Endodermal cell (in vitro differentiated cells): ENCODE data around the gene CABP5. TPM values are rescaled to one million over a fixed set of nuclear protein-coding genes. Genes with fewer than 3 reads are reported as not detected.

ENCODE experiments used
- DNase-seq: peaks from one replicate; pipeline ENCODE4 v3.0.0-alpha.2; 2017
- H3K27ac ChIP-seq: 2 replicates; pipeline ENCODE4 v1.5.1; 2013; ENCODE audit warnings: mild to moderate bottlenecking, low read depth, low read length, moderate library complexity
- H3K27me3 ChIP-seq: 2 replicates; pipeline ENCODE4 v1.6.1; 2013; ENCODE audit warnings: mild to moderate bottlenecking, low read length, moderate library complexity; ENCODE audit not compliant: insufficient read depth, control insufficient read depth, poor library complexity, severe bottlenecking
- H3K36me3 ChIP-seq: 2 replicates; pipeline ENCODE4 v1.7.0; 2013; ENCODE audit warnings: mild to moderate bottlenecking, low read length, moderate library complexity; ENCODE audit not compliant: control insufficient read depth, insufficient read depth
- H3K4me1 ChIP-seq: one replicate; pipeline ENCODE4 v1.7.0; 2013; ENCODE audit warnings: low read length; ENCODE audit not compliant: control insufficient read depth, insufficient read depth
- H3K4me3 ChIP-seq: 2 replicates; pipeline ENCODE4 v1.5.1; 2013; ENCODE audit warnings: mild to moderate bottlenecking, low read length, moderate library complexity
- H3K9ac ChIP-seq: 2 replicates; pipeline ENCODE4 v1.6.1; 2013; ENCODE audit warnings: mild to moderate bottlenecking, low read length, moderate library complexity; ENCODE audit not compliant: poor library complexity, severe bottlenecking; ENCODE audit errors: extremely low read depth
- H3K9me3 ChIP-seq: 2 replicates; pipeline ENCODE4 v1.6.1; 2013; ENCODE audit warnings: mild to moderate bottlenecking, low read length, moderate library complexity; ENCODE audit not compliant: control insufficient read depth
- H3K27ac Mint-ChIP-seq: 2 replicates; pipeline ENCODE4 v1.8.0; 2020; ENCODE audit warnings: mixed read lengths
- H3K27me3 Mint-ChIP-seq: 2 replicates; pipeline ENCODE4 v1.8.0; 2021; ENCODE audit warnings: mild to moderate bottlenecking, mixed read lengths; ENCODE audit not compliant: insufficient read depth
- H3K36me3 Mint-ChIP-seq: 2 replicates; pipeline ENCODE4 v1.8.0; 2020; ENCODE audit warnings: low read depth, mixed read lengths
- H3K4me1 Mint-ChIP-seq: 2 replicates; pipeline ENCODE4 v1.8.0; 2020; ENCODE audit warnings: mixed read lengths
- H3K4me3 Mint-ChIP-seq: 2 replicates; pipeline ENCODE4 v1.8.0; 2020; ENCODE audit warnings: mild to moderate bottlenecking, moderate library complexity, mixed read lengths
- H3K9me3 Mint-ChIP-seq: 2 replicates; pipeline ENCODE4 v1.8.0; 2020; ENCODE audit warnings: mild to moderate bottlenecking, mixed read lengths
- WGBS, 2 experiments: methylation state at CpG; one replicate each; pipeline versions ENCODE4 v1.1.5 to v1.1.7; 2013; ENCODE audit warnings: missing lambda C conversion rate in 2 of 2, mixed read lengths in 1 of 2; ENCODE audit not compliant: insufficient coverage in 1 of 2, insufficient read length in 1 of 2; 5-methylcytosine and 5-hydroxymethylcytosine counted together
- total RNA-seq, 2 donors: library from RNA; stranded (reverse); fragmentation: NEBNext Ultra II Directional in 1 of 2; extraction: Animal tissue kit (Norgen Biotek cat#: 25700) in 1 of 2; gene quantifications; 2 replicates in 1 of 2; 3 replicates in 1 of 2; pipeline ENCODE4 v1.2.1, GENCODE V29; 2021
- TF ChIP-seq, protein P1 (sequence below): fragments of 200-600 bp; sonication (generic); conservative IDR thresholded peaks from 2 replicates; pipeline ENCODE4 v1.5.0; 2021; ENCODE audit warnings: antibody characterized with exemption, mild to moderate bottlenecking

Gene CABP5
- total RNA-seq, 2 donors from 2014 or later = not detected

DNA sequence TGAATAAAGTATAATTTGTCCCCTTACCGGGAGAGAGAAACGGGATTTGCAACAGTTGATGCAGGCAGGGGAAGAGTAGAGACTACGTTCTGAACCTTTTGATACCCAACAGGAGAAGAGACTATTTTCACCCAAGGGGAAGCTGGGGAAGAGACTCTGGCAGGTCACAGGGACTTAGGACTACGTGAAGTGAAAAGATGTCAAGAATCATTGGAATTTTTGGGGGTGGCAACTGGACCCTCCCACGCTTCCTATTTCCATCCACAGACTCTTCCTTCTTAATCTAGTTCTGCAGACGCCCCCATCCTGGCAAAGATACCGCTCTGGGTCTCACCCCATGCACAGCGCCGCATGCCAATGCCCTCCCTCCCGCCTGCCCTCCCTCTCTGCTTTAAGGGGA, 13.8 kb downstream of the CABP5 start:
- Histone ChIP-seq H3K27ac (no peak overlapping the region), H3K9ac (no peak overlapping the region), H3K27me3 (no peaks in the 10 kb centered on the region), H3K4me1 (no peaks in the 10 kb centered on the region), H3K9me3 (no peaks in the 10 kb centered on the region), H3K4me3 (no peak overlapping the region), H3K36me3 (no peaks in the 10 kb centered on the region)
- Mint-ChIP-seq H3K36me3 (no peaks in the 10 kb centered on the region), H3K4me3 (no peak overlapping the region), H3K4me1 (no peaks in the 10 kb centered on the region), H3K9me3 (peaks cover 2% of the 10 kb centered on the region), H3K27me3 (peaks cover 29% of the 10 kb centered on the region), H3K27ac (no peak overlapping the region)
- WGBS, 2 experiments = 77 to 78% methylated on average over 7 to 10 of the region's 10 CpGs
- no peak for DNase-seq
- TF ChIP-seq, protein P1, sequence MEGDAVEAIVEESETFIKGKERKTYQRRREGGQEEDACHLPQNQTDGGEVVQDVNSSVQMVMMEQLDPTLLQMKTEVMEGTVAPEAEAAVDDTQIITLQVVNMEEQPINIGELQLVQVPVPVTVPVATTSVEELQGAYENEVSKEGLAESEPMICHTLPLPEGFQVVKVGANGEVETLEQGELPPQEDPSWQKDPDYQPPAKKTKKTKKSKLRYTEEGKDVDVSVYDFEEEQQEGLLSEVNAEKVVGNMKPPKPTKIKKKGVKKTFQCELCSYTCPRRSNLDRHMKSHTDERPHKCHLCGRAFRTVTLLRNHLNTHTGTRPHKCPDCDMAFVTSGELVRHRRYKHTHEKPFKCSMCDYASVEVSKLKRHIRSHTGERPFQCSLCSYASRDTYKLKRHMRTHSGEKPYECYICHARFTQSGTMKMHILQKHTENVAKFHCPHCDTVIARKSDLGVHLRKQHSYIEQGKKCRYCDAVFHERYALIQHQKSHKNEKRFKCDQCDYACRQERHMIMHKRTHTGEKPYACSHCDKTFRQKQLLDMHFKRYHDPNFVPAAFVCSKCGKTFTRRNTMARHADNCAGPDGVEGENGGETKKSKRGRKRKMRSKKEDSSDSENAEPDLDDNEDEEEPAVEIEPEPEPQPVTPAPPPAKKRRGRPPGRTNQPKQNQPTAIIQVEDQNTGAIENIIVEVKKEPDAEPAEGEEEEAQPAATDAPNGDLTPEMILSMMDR = no peak

DNA sequence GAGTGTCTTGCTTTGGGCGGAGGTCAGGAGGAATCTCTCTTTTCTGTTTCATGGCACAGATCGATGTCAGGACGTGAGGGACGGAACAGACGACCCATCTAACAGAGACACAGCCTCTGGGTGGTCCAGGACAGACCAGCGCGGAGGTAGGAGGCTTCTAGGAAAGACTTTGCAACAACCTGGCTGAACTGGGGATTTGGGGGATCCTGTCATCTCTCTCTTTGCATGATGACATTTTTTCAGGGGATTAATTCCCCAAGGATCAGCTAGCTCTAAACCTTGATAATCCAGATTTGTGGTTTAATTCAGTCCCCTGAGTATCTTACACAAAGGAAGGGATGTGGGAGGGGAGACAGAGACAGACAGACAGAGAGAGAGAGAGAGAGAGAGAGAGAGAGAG, 14.4 kb downstream of the CABP5 start:
- Histone ChIP-seq H3K4me3 (no peak overlapping the region), H3K27ac (no peak overlapping the region), H3K36me3 (no peaks in the 10 kb centered on the region), H3K27me3 (no peaks in the 10 kb centered on the region), H3K9me3 (no peaks in the 10 kb centered on the region), H3K9ac (no peak overlapping the region), H3K4me1 (no peaks in the 10 kb centered on the region)
- no peaks in the 10 kb centered on the region for H3K36me3 Mint-ChIP-seq
- no peaks in the 10 kb centered on the region for H3K4me1 Mint-ChIP-seq
- 78 to 81% methylated on average over 7 of the region's 7 CpGs for WGBS, 2 experiments
- peaks cover 36% of the 10 kb centered on the region for H3K27me3 Mint-ChIP-seq
- H3K4me3 Mint-ChIP-seq = no peak overlapping the region
- TF ChIP-seq, protein P1 = no peak
- no peak overlapping the region for H3K27ac Mint-ChIP-seq
- no peak for DNase-seq
- H3K9me3 Mint-ChIP-seq = peaks cover 2% of the 10 kb centered on the region

DNA sequence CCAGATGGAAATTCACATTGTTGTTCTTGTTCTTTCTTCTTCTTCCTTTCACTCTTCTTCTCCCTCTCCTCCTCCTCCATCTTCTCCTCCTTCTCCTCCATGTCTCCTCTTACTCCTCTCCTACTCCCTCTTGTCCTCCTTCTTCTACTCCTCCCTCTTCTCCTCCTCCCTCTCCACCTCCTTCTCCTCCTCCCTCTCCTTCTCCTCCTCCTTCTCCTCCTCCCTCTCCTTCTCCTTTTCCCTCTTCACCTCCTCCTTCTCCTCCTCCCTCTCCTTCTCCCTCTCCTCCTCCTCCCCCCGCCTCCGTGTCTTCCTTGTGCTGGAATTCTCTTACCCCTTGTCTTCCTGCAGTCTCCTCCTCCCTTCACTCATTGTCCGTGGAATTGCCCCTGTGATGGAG, 18.4 kb downstream of the CABP5 start:
- Histone ChIP-seq H3K4me1 (no peaks in the 10 kb centered on the region), H3K9me3 (no peaks in the 10 kb centered on the region), H3K27me3 (no peaks in the 10 kb centered on the region), H3K27ac (no peak overlapping the region), H3K4me3 (no peak overlapping the region), H3K9ac (no peak overlapping the region), H3K36me3 (no peaks in the 10 kb centered on the region)
- H3K4me3 Mint-ChIP-seq = no peak overlapping the region
- no peaks in the 10 kb centered on the region for H3K4me1 Mint-ChIP-seq
- DNase-seq = no peak
- peaks cover 2% of the 10 kb centered on the region for H3K9me3 Mint-ChIP-seq
- TF ChIP-seq, protein P1 = no peak
- no peak overlapping the region for H3K27ac Mint-ChIP-seq
- 64 to 100% methylated on average over 1 to 3 of the region's 3 CpGs for WGBS, 2 experiments
- H3K27me3 Mint-ChIP-seq = peaks cover 53% of the 10 kb centered on the region
- no peaks in the 10 kb centered on the region for H3K36me3 Mint-ChIP-seq
